ENCODE data around the gene SFMBT2. TPM values are rescaled to one million over a fixed set of nuclear protein-coding genes. Genes with fewer than 3 reads are reported as not detected.
"Not testable (repeated sequence)": the region's sequence is repeated elsewhere in the genome, so short reads cannot be mapped to it uniquely, and the experiment has no call there.

SFMBT2 gene
- total RNA-seq, 2 experiments from 2014 or later: 7.9 to 8.3 TPM

GRCh38 chr10:7192831-7193361, 217.9 kb downstream of the SFMBT2 start:
- BruUV-seq (replicated peaks): no TSS peak
- no peak for DNase-seq (ENCODE audit: low spot score)
- H3K9me3 ChIP-seq (ENCODE audit: low read length): no peaks in the 10 kb centered on the region
- peaks cover 7% of the 10 kb centered on the region for H3K4me1 ChIP-seq (ENCODE audit: insufficient read depth, low read length, poor library complexity, severe bottlenecking)
- ChIA-PET CTCF (ENCODE audit: unreplicated experiment) (no interaction called here), POLR2A (interaction anchor here (0.5 to 0.6 kb wide), 2 partner anchors 32 to 36 kb away, joined by 3 read pairs; no protein-coding TSS in a partner anchor)
- H3K27ac ChIP-seq (ENCODE audit: low read depth, low read length, poor library complexity, severe bottlenecking): no peak overlapping the region
- H3K79me2 ChIP-seq (ENCODE audit: insufficient read depth, low read depth, low read length): no peaks in the 10 kb centered on the region
- intact Hi-C loops (cut with micrococcal nuclease; ENCODE audit: unreplicated experiment): no loop called here
- TF ChIP-seq EZH2phosphoT487 (IDR thresholded peaks at IDR 0.05; ENCODE audit: borderline replicate concordance, low read depth, low read length) (no peak), CTCF (conservative IDR thresholded peaks at IDR 0.05; ENCODE audit: low read length) (no peak)
- H3K4me3 ChIP-seq (ENCODE audit: low read depth, low read length, poor library complexity, severe bottlenecking): no peak overlapping the region
- H2AFZ ChIP-seq (ENCODE audit: low read length): no peak overlapping the region
- no peak overlapping the region for H3K4me2 ChIP-seq (ENCODE audit: low read length)
- H3K36me3 ChIP-seq (ENCODE audit: insufficient read depth, low read length): peaks cover 12% of the 10 kb centered on the region; the same call in 1 of the 2 replicates
- H4K20me1 ChIP-seq (ENCODE audit: insufficient read depth, low read length): no peaks in the 10 kb centered on the region
- H3K9me2 ChIP-seq (ENCODE audit: insufficient read depth, low read length): no peaks in the 10 kb centered on the region

GRCh38 chr10:7192061-7192460, 218.8 kb downstream of the SFMBT2 start:
- Histone ChIP-seq H3K4me3 (ENCODE audit: low read depth, low read length, poor library complexity, severe bottlenecking) (no peak overlapping the region), H3K27ac (ENCODE audit: low read depth, low read length, poor library complexity, severe bottlenecking) (no peak overlapping the region), H3K36me3 (ENCODE audit: insufficient read depth, low read length) (peaks cover 6% of the 10 kb centered on the region; the same call in 1 of the 2 replicates), H3K9me3 (ENCODE audit: low read length) (no peaks in the 10 kb centered on the region), H3K4me2 (ENCODE audit: low read length) (no peak overlapping the region), H3K79me2 (ENCODE audit: insufficient read depth, low read depth, low read length) (no peaks in the 10 kb centered on the region), H3K9me2 (ENCODE audit: insufficient read depth, low read length) (no peaks in the 10 kb centered on the region), H4K20me1 (ENCODE audit: insufficient read depth, low read length) (no peaks in the 10 kb centered on the region), H2AFZ (ENCODE audit: low read length) (no peak overlapping the region), H3K4me1 (ENCODE audit: insufficient read depth, low read length, poor library complexity, severe bottlenecking) (peaks cover 7% of the 10 kb centered on the region)
- ChIA-PET CTCF (ENCODE audit: unreplicated experiment) (no interaction called here), POLR2A (no interaction called here)
- intact Hi-C loops (cut with micrococcal nuclease; ENCODE audit: unreplicated experiment): no loop called here
- BruUV-seq (replicated peaks): no TSS peak
- TF ChIP-seq CTCF (conservative IDR thresholded peaks at IDR 0.05; ENCODE audit: low read length) (no peak), EZH2phosphoT487 (IDR thresholded peaks at IDR 0.05; ENCODE audit: borderline replicate concordance, low read depth, low read length) (no peak)
- DNase-seq (ENCODE audit: low spot score): no peak

GRCh38 chr10:7190772-7191171, 220.1 kb downstream of the SFMBT2 start:
- CTCF ChIA-PET (ENCODE audit: unreplicated experiment); H3K79me2 ChIP-seq (ENCODE audit: insufficient read depth, low read depth, low read length); H3K36me3 ChIP-seq (ENCODE audit: insufficient read depth, low read length); H3K4me2 ChIP-seq (ENCODE audit: low read length); H3K9me2 ChIP-seq (ENCODE audit: insufficient read depth, low read length); H2AFZ ChIP-seq (ENCODE audit: low read length); H3K4me1 ChIP-seq (ENCODE audit: insufficient read depth, low read length, poor library complexity, severe bottlenecking); POLR2A ChIA-PET; DNase-seq (ENCODE audit: low spot score); BruUV-seq (replicated peaks); intact Hi-C loops (cut with micrococcal nuclease; ENCODE audit: unreplicated experiment); H3K27ac ChIP-seq (ENCODE audit: low read depth, low read length, poor library complexity, severe bottlenecking); H3K9me3 ChIP-seq (ENCODE audit: low read length); H3K4me3 ChIP-seq (ENCODE audit: low read depth, low read length, poor library complexity, severe bottlenecking); H4K20me1 ChIP-seq (ENCODE audit: insufficient read depth, low read length): not testable (repeated sequence)

Measured in OCI-LY7 (cell line).